ENCODE data around the gene GTF2IRD2.
A peak's percentile ranks its signal among the peaks of the same experiment; 100 is the strongest.
"Not testable (repeated sequence)": the region's sequence is repeated elsewhere in the genome, so short reads cannot be mapped to it uniquely, and the experiment has no call there.

The GTF2IRD2 gene

GRCh38 chr7:74850833-74851721 is at the start of gene GTF2IRD2:
TSS of gene GTF2IRD2 (minus strand) at chr7:74851605. CDS start at chr7:74836378, 15,227 bp downstream.
- peak in 1 of 2 donors; percentile 41 for DNase-seq

GRCh38 chr7:74890158-74891123 is 39.0 kb upstream of the GTF2IRD2 start:
- DNase-seq = peak; percentile 67 to 69

GRCh38 chr7:74889518-74890129 is 38.2 kb upstream of the GTF2IRD2 start:
- DNase-seq = not testable (repeated sequence)

- not testable (repeated sequence) for DNase-seq
Observed at GRCh38 chr7:74885295-74885694, 33.9 kb upstream of the GTF2IRD2 start.

- not testable (repeated sequence) for DNase-seq
Observed at GRCh38 chr7:74882110-74882509, 30.7 kb upstream of the GTF2IRD2 start.

GRCh38 chr7:74874748-74875512 is 23.5 kb upstream of the GTF2IRD2 start:
- DNase-seq = not testable (repeated sequence)

- not testable (repeated sequence) for DNase-seq
Observed at GRCh38 chr7:74874104-74874747, 22.8 kb upstream of the GTF2IRD2 start.

GRCh38 chr7:74872542-74872941 is 21.1 kb upstream of the GTF2IRD2 start:
- not testable (repeated sequence) for DNase-seq

- DNase-seq = not testable (repeated sequence)
Observed at GRCh38 chr7:74865777-74866176, 14.4 kb upstream of the GTF2IRD2 start.

GRCh38 chr7:74849853-74850252 is 1.6 kb downstream of the GTF2IRD2 start:
- DNase-seq = not testable (repeated sequence)

GRCh38 chr7:74830411-74830810 is 21.0 kb downstream of the GTF2IRD2 start:
- DNase-seq = not testable (repeated sequence)

GRCh38 chr7:74829959-74830358 is 21.4 kb downstream of the GTF2IRD2 start:
- DNase-seq = not testable (repeated sequence)

GRCh38 chr7:74821259-74821658 is 30.1 kb downstream of the GTF2IRD2 start:
- DNase-seq = not testable (repeated sequence)

- not testable (repeated sequence) for DNase-seq
Observed at GRCh38 chr7:74820146-74820805, 31.1 kb downstream of the GTF2IRD2 start.

- DNase-seq = not testable (repeated sequence)
Observed at GRCh38 chr7:74815882-74816281, 35.5 kb downstream of the GTF2IRD2 start.

- not testable (repeated sequence) for DNase-seq
Observed at GRCh38 chr7:74798644-74799043, 52.8 kb downstream of the GTF2IRD2 start.

GRCh38 chr7:74797848-74798622 is 53.4 kb downstream of the GTF2IRD2 start:
- DNase-seq = not testable (repeated sequence)

- DNase-seq = not testable (repeated sequence)
Observed at GRCh38 chr7:74789200-74789736, 62.1 kb downstream of the GTF2IRD2 start.

GRCh38 chr7:74788369-74789150 is 62.8 kb downstream of the GTF2IRD2 start:
- peak; percentile 93 to 94 for DNase-seq

Data from stimulated activated CD4-positive, alpha-beta T cell treated with anti-CD3 and anti-CD28 coated beads, Interleukin-2, amount 100 ng/mL, for 48 hours (primary cell).